VCaP (cell line): Measurements from ENCODE around the gene SESN1.
A peak's percentile ranks its signal among the peaks of the same experiment; 100 is the strongest.

Experiments used
- H3K27ac ChIP-seq: fragments of 450-650 bp; 2 replicates; pipeline ENCODE4 v1.5.1; 2017
- CTCF ChIP-seq: fragments of 450-650 bp; conservative IDR thresholded peaks from 2 replicates; pipeline ENCODE4 v1.5.1; 2017; ENCODE audit warnings: mild to moderate bottlenecking, moderate library complexity

SESN1 gene

GRCh38 chr6:109048670-109049415, 45.8 kb downstream of the SESN1 start:
- no peak for TF ChIP-seq CTCF
- no peak overlapping the region for H3K27ac ChIP-seq

GRCh38 chr6:109048176-109048575, 46.5 kb downstream of the SESN1 start:
- no peak for TF ChIP-seq CTCF
- no peak overlapping the region for H3K27ac ChIP-seq

GRCh38 chr6:109045493-109045892, 49.2 kb downstream of the SESN1 start:
- TF ChIP-seq CTCF = no peak
- no peak overlapping the region for H3K27ac ChIP-seq

- TF ChIP-seq CTCF = no peak
- 0 out of 2 replicates have a peak overlapping the region, but pooled peaks have one; percentile 13 for H3K27ac ChIP-seq
Measured at GRCh38 chr6:109039795-109040194, 54.9 kb downstream of the SESN1 start.

GRCh38 chr6:109038837-109039398, 55.7 kb downstream of the SESN1 start:
- no peak overlapping the region; the same call in 1 of the 2 replicates for H3K27ac ChIP-seq
- no peak for TF ChIP-seq CTCF

GRCh38 chr6:109036574-109037294, 57.9 kb downstream of the SESN1 start:
- peak overlapping the region; percentile 93 for H3K27ac ChIP-seq
- no peak for TF ChIP-seq CTCF

GRCh38 chr6:109034526-109034925, 60.1 kb downstream of the SESN1 start:
- H3K27ac ChIP-seq = peak overlapping the region; percentile 93
- no peak for TF ChIP-seq CTCF
